ENCODE measurements around the gene SOBP.

DNA sequence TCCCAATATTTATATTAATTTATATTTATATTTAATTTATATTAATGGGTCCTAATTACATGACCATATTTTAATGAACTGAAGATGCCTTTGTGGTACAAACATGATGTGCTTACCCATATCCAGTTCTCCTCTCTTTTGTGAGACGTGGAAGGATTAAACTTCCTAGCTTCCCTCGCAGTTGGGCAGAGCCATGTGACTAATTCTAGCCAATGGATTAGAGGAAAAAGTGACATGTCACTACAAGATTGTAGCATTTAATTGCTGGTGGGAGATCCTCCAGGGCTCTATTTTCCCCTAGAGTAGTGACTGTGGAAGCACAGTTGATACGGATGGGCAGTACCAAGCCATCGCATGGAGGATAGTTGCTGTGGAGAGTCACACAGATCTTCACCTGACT is 4.8 kb upstream of the SOBP start:
- TF ChIP-seq POLR2AphosphoS5 (IDR thresholded peaks at IDR 0.05) (no peak), POLR2A (IDR thresholded peaks at IDR 0.05) (no peak)
